H1 (cell line): ENCODE measurements around the gene ZNF366.

Source experiments
- MAFK ChIP-seq: IDR thresholded peaks from 2 replicates; pipeline ENCODE4 v1.6.1; 2012; ENCODE audit warnings: low read depth, mild to moderate bottlenecking, improper control_type of control experiment, low read length
- POLR2A ChIP-seq, 2 experiments: IDR thresholded peaks; 1 replicate in 1 of 2; 2 replicates in 1 of 2; pipeline ENCODE4 v1.6.1; 2011; ENCODE audit warnings: low read depth in 2 of 2, low read length in 2 of 2, mild to moderate bottlenecking in 2 of 2; ENCODE audit errors: control extremely low read depth in 1 of 2

DNA sequence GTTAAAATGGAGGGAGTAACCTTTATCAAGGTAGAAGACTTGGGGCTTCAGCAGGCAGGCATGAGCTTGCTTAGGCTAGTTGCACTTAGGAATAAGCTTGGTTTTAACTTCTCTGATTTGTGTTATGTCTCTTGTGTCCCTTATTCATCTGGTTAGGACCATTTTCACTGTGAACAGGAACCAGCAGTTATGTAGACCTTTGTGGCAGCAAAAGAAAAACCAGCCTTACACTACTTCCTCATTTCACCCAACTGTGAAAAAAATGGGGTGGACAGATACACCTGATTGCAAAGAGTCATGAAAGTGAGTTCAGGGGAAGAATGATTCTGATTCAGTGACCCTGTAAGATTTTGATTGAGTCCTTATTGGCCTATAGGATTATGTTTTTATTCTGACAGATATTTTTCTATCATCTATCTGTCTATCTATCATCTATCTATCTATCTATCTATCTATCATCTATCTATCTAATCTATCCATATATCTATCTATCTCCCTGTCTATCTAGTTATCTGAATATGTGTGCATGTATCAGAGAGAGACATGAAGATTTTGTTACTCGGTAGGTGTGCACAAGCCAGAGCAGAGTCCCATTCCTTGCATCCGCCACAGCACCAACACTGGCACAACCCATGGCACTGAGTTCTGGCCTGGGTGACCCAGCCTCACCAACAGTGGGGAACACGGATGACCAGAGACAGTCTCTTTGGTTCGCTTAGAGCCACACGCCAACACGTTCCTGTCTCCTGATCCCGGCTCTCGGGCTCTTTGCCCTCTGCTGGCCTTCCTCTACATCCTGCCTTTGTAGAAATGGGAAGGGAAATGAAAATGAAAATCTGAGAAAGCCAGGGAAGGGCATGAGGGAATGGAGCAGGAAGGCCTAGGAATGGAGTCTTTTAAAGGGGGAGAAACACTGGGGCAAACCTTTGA, 1.3 kb upstream of the ZNF366 start:
- TF ChIP-seq POLR2A (IDR thresholded peaks at IDR 0.05; ENCODE audit: control extremely low read depth in 1 of 2, low read depth in 2 of 2, low read length in 2 of 2) (no peak), MAFK (no peak)
